ENCODE data around the gene SNPH.

DNA sequence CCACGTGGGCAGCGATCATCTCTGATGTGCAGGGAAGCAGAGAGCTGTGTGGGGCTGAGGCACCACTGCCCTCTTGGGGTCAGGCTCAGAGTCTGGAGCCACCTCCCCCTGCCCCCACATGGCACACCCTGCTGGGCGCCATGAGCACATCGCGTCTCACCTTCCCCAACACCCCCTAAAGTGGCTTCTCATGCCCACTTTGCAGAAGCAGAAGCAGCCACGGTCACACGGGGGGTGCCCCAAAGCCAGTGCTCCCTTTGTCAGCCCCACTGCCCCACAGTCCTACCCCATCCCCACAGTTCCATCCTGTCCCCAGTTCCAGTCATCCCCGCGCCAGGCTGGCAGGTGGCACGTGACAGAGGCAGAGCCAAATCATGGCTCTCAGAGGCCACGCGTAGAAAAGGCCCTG lies 43.3 kb downstream of the SNPH start:
- TF ChIP-seq, protein P1, sequence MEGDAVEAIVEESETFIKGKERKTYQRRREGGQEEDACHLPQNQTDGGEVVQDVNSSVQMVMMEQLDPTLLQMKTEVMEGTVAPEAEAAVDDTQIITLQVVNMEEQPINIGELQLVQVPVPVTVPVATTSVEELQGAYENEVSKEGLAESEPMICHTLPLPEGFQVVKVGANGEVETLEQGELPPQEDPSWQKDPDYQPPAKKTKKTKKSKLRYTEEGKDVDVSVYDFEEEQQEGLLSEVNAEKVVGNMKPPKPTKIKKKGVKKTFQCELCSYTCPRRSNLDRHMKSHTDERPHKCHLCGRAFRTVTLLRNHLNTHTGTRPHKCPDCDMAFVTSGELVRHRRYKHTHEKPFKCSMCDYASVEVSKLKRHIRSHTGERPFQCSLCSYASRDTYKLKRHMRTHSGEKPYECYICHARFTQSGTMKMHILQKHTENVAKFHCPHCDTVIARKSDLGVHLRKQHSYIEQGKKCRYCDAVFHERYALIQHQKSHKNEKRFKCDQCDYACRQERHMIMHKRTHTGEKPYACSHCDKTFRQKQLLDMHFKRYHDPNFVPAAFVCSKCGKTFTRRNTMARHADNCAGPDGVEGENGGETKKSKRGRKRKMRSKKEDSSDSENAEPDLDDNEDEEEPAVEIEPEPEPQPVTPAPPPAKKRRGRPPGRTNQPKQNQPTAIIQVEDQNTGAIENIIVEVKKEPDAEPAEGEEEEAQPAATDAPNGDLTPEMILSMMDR (IDR thresholded peaks at IDR 0.05) = no peak
- TF ChIP-seq POLR2A (IDR thresholded peaks at IDR 0.05) = no peak
